Measurements from ENCODE around the gene GHR. TPM values are rescaled to one million over a fixed set of nuclear protein-coding genes. Genes with fewer than 3 reads are reported as not detected.
A peak's percentile ranks its signal among the peaks of the same experiment; 100 is the strongest.

Gene GHR
- 10 to 100 TPM in 1 of 7 donors, 1 to 10 TPM in 6; 3.1 to 11.5 (median 6.8) TPM for total RNA-seq
- 1 to 10 TPM in 1 of 3 donors, under 1 TPM in 2; 0.42 to 1.2 (median 0.54) TPM for polyA plus RNA-seq
- long read RNA-seq, donor 1, result 0 reads
- long read RNA-seq, donor 2, result 0 reads

DNA sequence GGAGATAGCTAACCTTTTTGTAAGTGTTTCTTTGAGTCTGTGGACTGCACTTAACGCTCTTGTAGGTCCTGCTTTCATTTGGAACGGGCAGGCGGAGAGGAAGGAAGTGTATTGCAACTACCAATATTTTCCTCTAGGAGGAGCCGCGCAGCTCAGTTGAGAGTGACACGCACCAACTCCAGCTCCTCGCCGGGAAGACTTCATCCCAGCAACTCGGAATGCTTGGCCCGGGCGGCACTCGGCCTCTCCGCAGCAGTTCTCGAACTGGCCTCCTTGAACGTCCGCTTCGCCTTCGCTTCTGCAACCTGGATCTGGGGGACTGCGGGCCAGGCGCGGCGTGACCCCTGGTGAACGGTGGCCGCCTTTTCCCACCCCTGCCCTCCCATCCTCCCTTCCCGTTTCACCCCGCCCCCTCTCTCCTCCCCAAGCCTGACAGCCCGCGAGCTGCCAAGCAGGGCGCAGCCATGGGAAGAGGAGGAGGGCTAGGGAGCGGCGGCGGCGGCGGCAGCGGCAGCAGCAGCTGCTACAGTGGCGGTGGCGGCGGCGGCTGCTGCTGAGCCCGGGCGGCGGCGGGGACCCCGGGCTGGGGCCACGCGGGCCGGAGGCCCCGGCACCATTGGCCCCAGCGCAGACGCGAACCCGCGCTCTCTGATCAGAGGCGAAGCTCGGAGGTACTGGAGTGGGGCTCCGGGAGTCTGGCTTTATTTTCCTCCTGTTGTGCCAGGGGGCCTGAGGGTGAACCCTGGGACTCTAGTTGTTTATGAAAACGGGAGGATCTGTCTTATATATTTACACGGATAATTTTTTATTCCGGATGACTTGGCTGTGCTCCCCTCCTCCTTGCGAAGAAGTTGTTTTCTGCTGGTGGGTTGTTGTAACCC, at the start of gene GHR:
Gene GHR, plus strand, starts transcription at position 155 of the 881 bp plus-strand sequence. CDS start 142,436 bp downstream, outside the sequence.
- Histone ChIP-seq H3K36me3 (no peaks in the 10 kb centered on the region), H3K4me3 (peak within 1 kb of the TSS; percentile 37 to 78 (median 57)), H3K9me3 (no peaks in the 10 kb centered on the region), H3K4me1 (peaks cover 0 to 33% (median 18%) of the 10 kb centered on the region in 6 donors), H3K27me3 (replicated peaks in 1 of 7) (peaks cover 0 to 39% (median 11%) of the 10 kb centered on the region in 7 donors), H3K27ac (peak within 1 kb of the TSS; percentile 22 to 86 (median 81))
- intact Hi-C loops (cut with DNase I; ENCODE audit: low total_unique reads), result loop anchor here (10.0 kb wide), 1 partner anchor 151 kb away; no protein-coding TSS in a partner anchor
- WGBS, 5 donors, result 0 to 5% (median 1%) methylated on average over 57 to 60 of the region's 60 CpGs
- TF ChIP-seq POLR2A (IDR thresholded peaks at IDR 0.05) (no peak), CTCF (IDR thresholded peaks at IDR 0.05 in 8 of 11, conservative IDR thresholded peaks at IDR 0.05 in 3 of 11) (peak in 9 of 11 experiments; percentile 50 to 81 (median 69)), POLR2AphosphoS5 (IDR thresholded peaks at IDR 0.05) (peak; percentile 39 to 74 (median 73))
- DNase-seq, result peak; percentile 80

DNA sequence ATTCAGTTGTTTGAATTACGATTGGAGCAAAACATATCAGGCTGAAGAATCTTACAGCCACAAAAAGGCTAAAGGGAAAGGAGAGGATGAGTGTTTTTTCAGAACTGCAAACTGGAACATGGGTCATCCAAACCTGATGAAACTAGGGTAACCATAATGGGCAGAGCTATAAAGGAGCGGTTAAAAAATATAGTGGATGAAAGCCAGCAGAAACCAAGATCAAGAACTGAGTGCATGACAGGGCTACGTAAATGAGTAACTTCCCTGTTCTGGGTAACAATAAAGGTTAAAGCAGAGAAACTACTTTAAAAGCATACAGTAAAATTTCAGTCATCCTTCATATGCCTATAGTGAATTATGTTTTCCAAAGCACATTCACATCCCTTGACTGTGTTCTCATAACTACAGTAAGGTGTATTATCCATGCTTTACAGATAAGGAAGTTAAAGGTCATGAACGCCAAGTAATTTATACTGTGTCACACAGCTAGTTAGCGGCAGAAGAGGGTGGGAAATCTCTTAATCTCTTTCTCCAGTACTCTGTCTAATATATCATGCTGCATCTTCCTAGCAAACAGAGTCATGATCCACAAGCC, 48.5 kb upstream of the GHR start:
- no peak overlapping the region for H3K27ac ChIP-seq
- TF ChIP-seq POLR2AphosphoS5 (IDR thresholded peaks at IDR 0.05) (no peak), POLR2A (IDR thresholded peaks at IDR 0.05) (no peak), CTCF (IDR thresholded peaks at IDR 0.05 in 8 of 11, conservative IDR thresholded peaks at IDR 0.05 in 3 of 11) (no peak)
- H3K27me3 ChIP-seq (replicated peaks in 1 of 7), result no peaks in the 10 kb centered on the region
- intact Hi-C loops (cut with DNase I; ENCODE audit: low total_unique reads), result no loop called here
- H3K9me3 ChIP-seq, result peaks cover 0 to 8% (median 0%) of the 10 kb centered on the region in 8 donors
- no peaks in the 10 kb centered on the region for H3K36me3 ChIP-seq
- no peaks in the 10 kb centered on the region for H3K4me1 ChIP-seq
- H3K4me3 ChIP-seq, result no peak overlapping the region
- 79 to 86% (median 81%) methylated on average over 5 of the region's 5 CpGs for WGBS, 5 donors
- no peak for DNase-seq

DNA sequence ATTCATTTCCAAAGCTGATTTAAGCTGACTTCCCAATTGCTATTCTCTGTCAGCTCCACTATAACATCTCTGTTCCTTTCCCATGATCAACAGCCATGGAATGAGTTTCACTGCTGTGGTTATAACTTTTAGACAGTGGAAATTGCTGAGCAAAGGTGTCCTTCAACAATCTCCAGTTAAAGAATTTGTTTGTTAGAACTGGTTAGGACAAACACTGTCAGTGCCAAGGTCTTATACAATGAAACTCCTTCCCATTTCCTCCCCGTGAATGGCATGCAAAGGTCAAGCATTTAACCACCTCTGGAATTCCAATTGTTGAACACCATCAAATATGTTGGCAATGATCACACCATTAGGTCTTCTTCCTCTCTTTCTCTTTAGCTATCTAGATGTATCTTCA, 45.7 kb upstream of the GHR start:
- H3K27ac ChIP-seq, result peak overlapping the region in 7 of 8 donors; percentile 32 to 64 (median 46)
- intact Hi-C loops (cut with DNase I; ENCODE audit: low total_unique reads), result no loop called here
- 21 to 43% (median 24%) methylated on average over 1 of the region's 1 CpG for WGBS, 5 donors

GRCh38 chr5:42381973-42382372, 41.3 kb upstream of the GHR start:
- DNase-seq, result no peak
- H3K4me1 ChIP-seq, result no peaks in the 10 kb centered on the region
- H3K36me3 ChIP-seq, result no peaks in the 10 kb centered on the region
- H3K4me3 ChIP-seq, result no peak overlapping the region
- H3K27me3 ChIP-seq (replicated peaks in 1 of 7), result no peaks in the 10 kb centered on the region
- 95 to 96% (median 96%) methylated on average over 2 of the region's 2 CpGs for WGBS, 5 donors
- no peak for TF ChIP-seq CTCF (IDR thresholded peaks at IDR 0.05 in 8 of 11, conservative IDR thresholded peaks at IDR 0.05 in 3 of 11)
- no peak overlapping the region for H3K27ac ChIP-seq
- intact Hi-C loops (cut with DNase I; ENCODE audit: low total_unique reads), result no loop called here
- no peaks in the 10 kb centered on the region for H3K9me3 ChIP-seq

More for the DNA sequence above, 45.7 kb upstream of the GHR start:
- Histone ChIP-seq H3K36me3 (no peaks in the 10 kb centered on the region), H3K4me1 (no peaks in the 10 kb centered on the region), H3K9me3 (peaks cover 0 to 7% (median 0%) of the 10 kb centered on the region in 8 donors), H3K4me3 (no peak overlapping the region), H3K27me3 (replicated peaks in 1 of 7) (no peaks in the 10 kb centered on the region)
- DNase-seq, result no peak
- peak in 1 of 3 donors; percentile 11 for TF ChIP-seq POLR2AphosphoS5 (IDR thresholded peaks at IDR 0.05)
- no peak for TF ChIP-seq POLR2A (IDR thresholded peaks at IDR 0.05)

Measured in spleen (tissue), 13 donors.